Measurements from ENCODE around the gene HSPG2.

Gene HSPG2

DNA sequence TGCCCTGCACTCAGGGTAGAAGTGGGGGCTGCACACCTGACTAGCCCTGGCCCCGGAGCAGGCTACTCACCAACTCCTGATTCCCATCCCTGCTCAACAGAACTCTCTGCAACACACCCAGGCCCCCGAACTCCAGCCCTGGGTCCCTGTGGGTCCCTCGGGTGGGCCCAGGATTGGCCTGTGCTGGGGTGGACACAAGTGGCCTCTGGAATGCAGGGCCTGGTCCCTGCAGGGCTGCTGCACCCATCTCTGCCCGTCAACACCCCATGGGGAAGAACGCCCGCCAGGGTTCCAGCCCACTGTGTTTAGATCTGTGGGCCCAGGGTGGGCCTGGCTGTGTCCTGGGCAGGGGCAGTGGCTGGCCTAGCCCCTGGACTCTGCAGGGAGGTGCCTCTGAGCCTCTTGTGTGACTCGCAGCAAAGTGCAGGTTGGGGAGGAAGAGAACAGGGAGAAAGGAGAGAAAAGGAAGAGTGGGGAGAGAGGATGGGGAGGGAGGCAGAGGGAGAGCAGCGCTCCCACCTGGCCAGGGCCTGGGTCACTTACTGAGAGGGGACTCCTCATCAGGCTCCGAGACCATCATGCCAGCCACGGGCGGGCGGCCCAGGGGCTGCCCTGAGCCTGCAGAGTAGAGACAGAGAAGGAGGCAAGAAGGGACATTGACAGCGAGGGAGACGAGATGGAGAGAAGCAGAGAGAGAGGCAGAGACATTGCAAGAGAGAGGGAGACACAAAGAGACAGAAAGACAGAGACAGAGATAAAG lies 43.9 kb downstream of the HSPG2 start:
- H3K9me3 ChIP-seq (ENCODE audit: control extremely low read depth in 1 of 5, control insufficient read depth in 4 of 5, insufficient read depth in 2 of 5, low read depth in 1 of 5, low read length in 4 of 5), result no peaks in the 10 kb centered on the region
- H3K4me1 ChIP-seq (ENCODE audit: control extremely low read depth in 1 of 4, control insufficient read depth in 4 of 4, insufficient read depth in 4 of 4, low read length in 3 of 4), result peaks cover 0 to 7% (median 3%) of the 10 kb centered on the region in 4 experiments
- H3K36me3 ChIP-seq (ENCODE audit: control insufficient read depth in 4 of 4, insufficient read depth in 4 of 4, low read length in 3 of 4), result peaks cover 0 to 48% (median 16%) of the 10 kb centered on the region in 4 experiments
- CTCF ChIA-PET, result no interaction called here
- POLR2A ChIA-PET, result no interaction called here
- no peaks in the 10 kb centered on the region for H3K27me3 ChIP-seq (replicated peaks in 2 of 5; ENCODE audit: control insufficient read depth in 4 of 5, insufficient read depth in 5 of 5, low read length in 4 of 5)
- no peak for DNase-seq
- H3K4me3 ChIP-seq (ENCODE audit: control insufficient read depth in 1 of 7, extremely low read depth in 1 of 7, insufficient read depth in 4 of 7, low read depth in 2 of 7, low read length in 6 of 7), result no peak overlapping the region
- H3K27ac ChIP-seq (ENCODE audit: insufficient read depth in 1 of 2, low read depth in 1 of 2, low read length in 2 of 2, poor library complexity in 1 of 2, severe bottlenecking in 2 of 2), result no peak overlapping the region
- WGBS (ENCODE audit: insufficient coverage), result 100% methylated on average over 11 of the region's 14 CpGs

DNA sequence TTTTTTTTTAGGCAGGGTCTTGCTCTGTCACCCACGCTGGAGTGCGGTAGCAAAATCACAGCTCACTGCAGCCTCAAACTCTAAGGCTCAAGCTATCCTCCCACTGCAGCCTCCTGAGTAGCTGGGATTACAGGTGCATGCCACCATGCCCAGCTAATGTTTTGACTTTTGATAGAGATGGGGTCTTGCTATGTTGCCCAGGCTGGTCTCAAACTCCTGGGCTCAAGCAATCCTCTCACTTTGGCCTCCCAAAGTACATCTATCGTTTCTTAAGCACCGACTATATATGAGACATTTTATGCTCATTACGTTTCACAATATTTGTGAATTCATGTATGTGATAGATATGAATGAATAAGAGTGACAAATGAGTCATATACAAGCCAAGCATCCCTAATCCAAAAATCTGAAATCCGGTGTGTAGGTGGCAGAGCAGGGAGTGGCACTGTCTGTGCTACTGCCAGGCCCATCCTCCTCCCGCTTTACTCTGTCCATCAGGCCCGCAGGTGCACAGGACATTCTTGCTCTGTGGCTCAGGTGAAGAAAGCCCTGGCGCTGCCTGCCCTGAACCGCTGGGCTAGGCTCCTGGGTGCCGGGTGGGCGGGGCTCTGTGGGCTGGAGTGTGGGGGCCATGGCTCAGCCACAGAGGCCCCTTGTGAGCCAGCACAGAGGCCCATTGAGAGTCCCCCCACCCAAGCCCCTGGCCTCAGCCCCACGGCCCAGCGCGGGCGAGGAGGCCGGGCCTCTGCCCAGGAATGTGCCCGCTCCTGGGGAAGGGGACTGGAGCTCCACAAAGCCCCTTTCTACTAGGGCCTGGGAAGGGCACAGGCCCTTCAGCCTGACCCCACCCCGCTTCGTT lies 45.3 kb downstream of the HSPG2 start:
- Histone ChIP-seq H3K36me3 (ENCODE audit: control insufficient read depth in 4 of 4, insufficient read depth in 4 of 4, low read length in 3 of 4) (peaks cover 0 to 62% (median 23%) of the 10 kb centered on the region in 4 experiments), H3K9me3 (ENCODE audit: control extremely low read depth in 1 of 5, control insufficient read depth in 4 of 5, insufficient read depth in 2 of 5, low read depth in 1 of 5, low read length in 4 of 5) (no peaks in the 10 kb centered on the region), H3K27me3 (replicated peaks in 2 of 5; ENCODE audit: control insufficient read depth in 4 of 5, insufficient read depth in 5 of 5, low read length in 4 of 5) (no peaks in the 10 kb centered on the region), H3K4me1 (ENCODE audit: control extremely low read depth in 1 of 4, control insufficient read depth in 4 of 4, insufficient read depth in 4 of 4, low read length in 3 of 4) (peaks cover 0 to 2% (median 0%) of the 10 kb centered on the region in 4 experiments), H3K4me3 (ENCODE audit: control insufficient read depth in 1 of 7, extremely low read depth in 1 of 7, insufficient read depth in 4 of 7, low read depth in 2 of 7, low read length in 6 of 7) (no peak overlapping the region), H3K27ac (ENCODE audit: insufficient read depth in 1 of 2, low read depth in 1 of 2, low read length in 2 of 2, poor library complexity in 1 of 2, severe bottlenecking in 2 of 2) (no peak overlapping the region)
- no peak for DNase-seq
- POLR2A ChIA-PET, result no interaction called here
- CTCF ChIA-PET, result no interaction called here
- 99% methylated on average over 16 of the region's 20 CpGs for WGBS (ENCODE audit: insufficient coverage)

DNA sequence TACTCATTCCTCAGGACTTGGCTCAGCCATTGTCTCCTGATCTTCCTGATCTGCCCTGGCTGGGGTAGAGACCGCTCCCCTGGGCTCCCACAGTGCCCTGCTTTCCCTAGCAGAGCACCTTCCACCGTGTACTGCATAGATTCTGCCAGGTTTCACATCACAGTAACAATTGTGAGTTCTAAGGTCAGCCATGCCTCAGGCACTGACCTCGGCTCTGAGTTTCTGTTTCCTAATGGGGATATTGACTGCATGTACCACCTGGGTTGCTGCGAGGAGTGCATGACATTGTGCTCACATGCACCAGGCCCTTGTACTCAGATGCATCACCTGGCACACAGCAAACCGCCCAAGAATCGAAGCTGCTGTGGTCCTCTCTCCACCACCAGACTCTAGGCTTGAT lies 46.0 kb downstream of the HSPG2 start:
- CTCF ChIA-PET, result no interaction called here
- peaks cover 0 to 68% (median 25%) of the 10 kb centered on the region in 4 experiments for H3K36me3 ChIP-seq (ENCODE audit: control insufficient read depth in 4 of 4, insufficient read depth in 4 of 4, low read length in 3 of 4)

DNA sequence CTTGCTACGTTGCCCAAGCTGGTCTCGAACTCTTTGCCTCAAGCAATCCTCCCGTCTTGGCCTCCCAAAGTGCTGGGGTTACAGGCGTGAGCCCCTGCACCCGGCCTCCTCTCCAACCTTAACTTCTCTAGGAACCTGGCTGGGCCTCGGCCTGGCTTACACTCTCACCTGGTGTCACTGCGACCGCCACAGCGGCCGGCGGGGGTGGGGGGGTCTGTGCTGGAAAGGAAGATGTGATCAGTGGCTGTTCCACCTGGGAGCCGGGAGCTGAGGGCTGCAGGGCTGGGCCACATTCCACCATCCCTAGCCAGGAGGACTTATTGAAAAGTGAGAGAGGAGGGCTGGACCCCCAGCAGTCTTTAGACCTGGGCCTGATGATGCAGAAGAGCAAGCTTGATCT lies 48.6 kb downstream of the HSPG2 start:
- no peak overlapping the region for H3K4me3 ChIP-seq (ENCODE audit: control insufficient read depth in 1 of 7, extremely low read depth in 1 of 7, insufficient read depth in 4 of 7, low read depth in 2 of 7, low read length in 6 of 7)
- DNase-seq, result no peak
- H3K27me3 ChIP-seq (replicated peaks in 2 of 5; ENCODE audit: control insufficient read depth in 4 of 5, insufficient read depth in 5 of 5, low read length in 4 of 5), result no peaks in the 10 kb centered on the region
- H3K4me1 ChIP-seq (ENCODE audit: control extremely low read depth in 1 of 4, control insufficient read depth in 4 of 4, insufficient read depth in 4 of 4, low read length in 3 of 4), result no peaks in the 10 kb centered on the region
- H3K9me3 ChIP-seq (ENCODE audit: control extremely low read depth in 1 of 5, control insufficient read depth in 4 of 5, insufficient read depth in 2 of 5, low read depth in 1 of 5, low read length in 4 of 5), result no peaks in the 10 kb centered on the region
- ChIA-PET POLR2A (no interaction called here), CTCF (interaction anchor here (1.9 kb wide), 1 partner anchor 11 kb away, joined by 6 read pairs; no protein-coding TSS in a partner anchor)
- H3K27ac ChIP-seq (ENCODE audit: insufficient read depth in 1 of 2, low read depth in 1 of 2, low read length in 2 of 2, poor library complexity in 1 of 2, severe bottlenecking in 2 of 2), result no peak overlapping the region
- peaks cover 0 to 72% (median 25%) of the 10 kb centered on the region in 4 experiments for H3K36me3 ChIP-seq (ENCODE audit: control insufficient read depth in 4 of 4, insufficient read depth in 4 of 4, low read length in 3 of 4)
- WGBS (ENCODE audit: insufficient coverage), result 98% methylated on average over 6 of the region's 12 CpGs

More for the DNA sequence above, 46.0 kb downstream of the HSPG2 start:
- DNase-seq, result no peak
- no peaks in the 10 kb centered on the region for H3K9me3 ChIP-seq (ENCODE audit: control extremely low read depth in 1 of 5, control insufficient read depth in 4 of 5, insufficient read depth in 2 of 5, low read depth in 1 of 5, low read length in 4 of 5)
- H3K27me3 ChIP-seq (replicated peaks in 2 of 5; ENCODE audit: control insufficient read depth in 4 of 5, insufficient read depth in 5 of 5, low read length in 4 of 5), result no peaks in the 10 kb centered on the region
- POLR2A ChIA-PET, result no interaction called here
- H3K27ac ChIP-seq (ENCODE audit: insufficient read depth in 1 of 2, low read depth in 1 of 2, low read length in 2 of 2, poor library complexity in 1 of 2, severe bottlenecking in 2 of 2), result no peak overlapping the region
- peaks cover 0 to 2% (median 0%) of the 10 kb centered on the region in 4 experiments for H3K4me1 ChIP-seq (ENCODE audit: control extremely low read depth in 1 of 4, control insufficient read depth in 4 of 4, insufficient read depth in 4 of 4, low read length in 3 of 4)
- 93% methylated on average over 6 of the region's 6 CpGs for WGBS (ENCODE audit: insufficient coverage)
- H3K4me3 ChIP-seq (ENCODE audit: control insufficient read depth in 1 of 7, extremely low read depth in 1 of 7, insufficient read depth in 4 of 7, low read depth in 2 of 7, low read length in 6 of 7), result no peak overlapping the region

DNA sequence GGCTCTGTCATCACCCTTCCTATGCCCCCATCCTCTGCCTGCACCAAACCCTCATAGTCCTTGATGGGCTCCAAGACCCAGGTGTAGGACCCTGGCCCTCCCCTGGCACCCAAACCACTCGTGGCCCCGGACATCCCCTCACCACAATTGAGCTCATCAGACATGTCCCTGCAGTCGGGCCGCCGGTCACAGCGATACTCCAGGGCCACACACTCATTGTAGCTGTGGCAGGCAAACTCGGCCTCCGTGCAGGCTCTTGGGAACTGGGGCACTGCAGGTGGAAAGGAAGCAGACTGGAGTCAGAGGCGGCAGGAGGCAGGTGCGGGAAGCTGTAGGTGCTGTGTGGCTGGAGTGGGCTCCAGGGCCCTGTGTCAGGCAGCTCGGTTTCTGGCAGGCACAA lies 49.3 kb downstream of the HSPG2 start:
- Histone ChIP-seq H3K9me3 (ENCODE audit: control extremely low read depth in 1 of 5, control insufficient read depth in 4 of 5, insufficient read depth in 2 of 5, low read depth in 1 of 5, low read length in 4 of 5) (no peaks in the 10 kb centered on the region), H3K27me3 (replicated peaks in 2 of 5; ENCODE audit: control insufficient read depth in 4 of 5, insufficient read depth in 5 of 5, low read length in 4 of 5) (no peaks in the 10 kb centered on the region), H3K27ac (ENCODE audit: insufficient read depth in 1 of 2, low read depth in 1 of 2, low read length in 2 of 2, poor library complexity in 1 of 2, severe bottlenecking in 2 of 2) (no peak overlapping the region), H3K36me3 (ENCODE audit: control insufficient read depth in 4 of 4, insufficient read depth in 4 of 4, low read length in 3 of 4) (peaks cover 0 to 73% (median 25%) of the 10 kb centered on the region in 4 experiments), H3K4me1 (ENCODE audit: control extremely low read depth in 1 of 4, control insufficient read depth in 4 of 4, insufficient read depth in 4 of 4, low read length in 3 of 4) (no peaks in the 10 kb centered on the region), H3K4me3 (ENCODE audit: control insufficient read depth in 1 of 7, extremely low read depth in 1 of 7, insufficient read depth in 4 of 7, low read depth in 2 of 7, low read length in 6 of 7) (no peak overlapping the region)
- no peak for DNase-seq
- ChIA-PET POLR2A (no interaction called here), CTCF (interaction anchor here (1.0 to 1.9 kb wide), 2 partner anchors 12 to 13 kb away, joined by 4 to 6 read pairs; no protein-coding TSS in a partner anchor)
- WGBS (ENCODE audit: insufficient coverage), result 98% methylated on average over 9 of the region's 11 CpGs

GRCh38 chr1:21887216-21887736 lies 49.8 kb downstream of the HSPG2 start:
- Histone ChIP-seq H3K9me3 (ENCODE audit: control extremely low read depth in 1 of 5, control insufficient read depth in 4 of 5, insufficient read depth in 2 of 5, low read depth in 1 of 5, low read length in 4 of 5) (no peaks in the 10 kb centered on the region), H3K27ac (ENCODE audit: insufficient read depth in 1 of 2, low read depth in 1 of 2, low read length in 2 of 2, poor library complexity in 1 of 2, severe bottlenecking in 2 of 2) (no peak overlapping the region), H3K36me3 (ENCODE audit: control insufficient read depth in 4 of 4, insufficient read depth in 4 of 4, low read length in 3 of 4) (peaks cover 0 to 73% (median 23%) of the 10 kb centered on the region in 4 experiments), H3K4me3 (ENCODE audit: control insufficient read depth in 1 of 7, extremely low read depth in 1 of 7, insufficient read depth in 4 of 7, low read depth in 2 of 7, low read length in 6 of 7) (no peak overlapping the region), H3K27me3 (replicated peaks in 2 of 5; ENCODE audit: control insufficient read depth in 4 of 5, insufficient read depth in 5 of 5, low read length in 4 of 5) (no peaks in the 10 kb centered on the region), H3K4me1 (ENCODE audit: control extremely low read depth in 1 of 4, control insufficient read depth in 4 of 4, insufficient read depth in 4 of 4, low read length in 3 of 4) (no peaks in the 10 kb centered on the region)
- ChIA-PET POLR2A (no interaction called here), CTCF (interaction anchor here (0.7 to 1.9 kb wide), 5 partner anchors 8 to 15 kb away, joined by 3 to 8 read pairs (median 4); no protein-coding TSS in a partner anchor)
- DNase-seq, result no peak
- 98% methylated on average over 25 of the region's 26 CpGs for WGBS (ENCODE audit: insufficient coverage)
